Fibroblast of pulmonary artery (primary cell): ENCODE measurements around the gene DUT.
A peak's percentile ranks its signal among the peaks of the same experiment; 100 is the strongest.

Experiments used
- DNase-seq: peaks from one replicate; pipeline ENCODE4 v3.0.0-alpha.2; 2010; ENCODE audit warnings: low read depth
- H3K4me3 ChIP-seq: replicated peaks from 2 replicates; pipeline ENCODE4 v1.5.1; 2011; ENCODE audit warnings: low read depth, mild to moderate bottlenecking, control low read depth, low read length, moderate library complexity
- TF ChIP-seq, protein P1 (sequence below): IDR thresholded peaks from 2 replicates; pipeline ENCODE4 v1.5.1; 2011; ENCODE audit warnings: mild to moderate bottlenecking, control low read depth, low read length, inconsistent platforms; ENCODE audit errors: missing control alignments

Gene DUT

DNA sequence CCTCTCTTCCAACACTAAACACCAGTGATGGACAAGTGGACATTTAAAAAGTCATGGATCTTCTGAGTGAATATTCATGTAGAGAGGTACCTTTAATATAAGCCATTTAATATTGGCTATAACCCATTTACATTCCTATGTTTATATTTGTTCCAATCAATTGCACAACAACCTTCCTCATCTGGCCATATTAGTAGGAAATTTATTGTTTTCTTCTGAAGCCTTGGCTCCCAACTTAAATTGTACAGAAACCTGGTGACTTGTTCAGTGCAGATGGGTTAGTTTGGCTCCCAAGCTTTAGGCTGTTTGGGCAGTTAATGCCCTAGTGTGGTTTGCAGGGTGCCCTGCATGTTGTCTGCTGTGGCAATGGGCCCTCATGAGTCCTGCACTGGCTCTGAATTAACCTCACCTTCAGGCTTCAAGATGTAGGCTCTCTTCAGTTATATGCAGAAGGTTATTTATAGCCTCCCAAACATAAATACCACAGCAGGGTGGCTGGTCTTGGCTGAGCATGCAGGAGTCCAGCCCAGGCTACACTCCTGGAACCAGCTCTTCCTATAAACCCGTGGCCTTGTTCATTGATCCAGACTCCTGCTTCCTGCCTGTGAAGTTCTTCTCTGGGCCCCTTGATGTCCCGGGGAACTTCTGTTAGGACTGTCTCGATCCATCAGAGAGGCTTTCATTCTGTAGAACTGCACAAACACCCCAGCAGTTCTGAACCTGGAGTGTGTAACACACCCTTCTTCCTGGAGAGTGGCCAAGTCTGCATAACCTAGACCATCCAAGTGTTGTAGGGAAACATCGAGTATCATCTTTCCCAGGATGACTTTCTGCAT is 57.0 kb downstream of the DUT start:
- no peak overlapping the region for H3K4me3 ChIP-seq
- DNase-seq, result no peak
- TF ChIP-seq, protein P1, sequence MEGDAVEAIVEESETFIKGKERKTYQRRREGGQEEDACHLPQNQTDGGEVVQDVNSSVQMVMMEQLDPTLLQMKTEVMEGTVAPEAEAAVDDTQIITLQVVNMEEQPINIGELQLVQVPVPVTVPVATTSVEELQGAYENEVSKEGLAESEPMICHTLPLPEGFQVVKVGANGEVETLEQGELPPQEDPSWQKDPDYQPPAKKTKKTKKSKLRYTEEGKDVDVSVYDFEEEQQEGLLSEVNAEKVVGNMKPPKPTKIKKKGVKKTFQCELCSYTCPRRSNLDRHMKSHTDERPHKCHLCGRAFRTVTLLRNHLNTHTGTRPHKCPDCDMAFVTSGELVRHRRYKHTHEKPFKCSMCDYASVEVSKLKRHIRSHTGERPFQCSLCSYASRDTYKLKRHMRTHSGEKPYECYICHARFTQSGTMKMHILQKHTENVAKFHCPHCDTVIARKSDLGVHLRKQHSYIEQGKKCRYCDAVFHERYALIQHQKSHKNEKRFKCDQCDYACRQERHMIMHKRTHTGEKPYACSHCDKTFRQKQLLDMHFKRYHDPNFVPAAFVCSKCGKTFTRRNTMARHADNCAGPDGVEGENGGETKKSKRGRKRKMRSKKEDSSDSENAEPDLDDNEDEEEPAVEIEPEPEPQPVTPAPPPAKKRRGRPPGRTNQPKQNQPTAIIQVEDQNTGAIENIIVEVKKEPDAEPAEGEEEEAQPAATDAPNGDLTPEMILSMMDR, result no peak

DNA sequence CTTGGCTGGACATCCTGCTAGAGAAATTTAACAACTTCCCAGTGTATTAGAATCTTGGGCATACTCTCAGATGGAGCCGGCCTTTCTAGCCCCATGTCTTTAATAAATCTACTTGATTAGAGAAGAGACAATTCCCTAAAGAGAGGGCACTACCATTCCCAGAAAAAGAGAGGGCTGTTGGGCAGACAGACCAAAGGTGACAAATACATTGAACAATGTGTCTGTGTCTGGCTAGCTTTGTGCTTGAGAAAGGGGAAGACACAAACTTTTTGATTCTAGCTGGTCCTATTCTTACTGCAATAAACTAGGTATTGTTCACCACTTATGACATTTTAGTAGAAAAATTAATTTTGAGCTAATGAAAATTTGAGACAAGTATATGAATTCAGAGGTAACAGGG is 57.7 kb downstream of the DUT start:
- DNase-seq, result no peak
- TF ChIP-seq, protein P1, result no peak
- H3K4me3 ChIP-seq, result no peak overlapping the region

DNA sequence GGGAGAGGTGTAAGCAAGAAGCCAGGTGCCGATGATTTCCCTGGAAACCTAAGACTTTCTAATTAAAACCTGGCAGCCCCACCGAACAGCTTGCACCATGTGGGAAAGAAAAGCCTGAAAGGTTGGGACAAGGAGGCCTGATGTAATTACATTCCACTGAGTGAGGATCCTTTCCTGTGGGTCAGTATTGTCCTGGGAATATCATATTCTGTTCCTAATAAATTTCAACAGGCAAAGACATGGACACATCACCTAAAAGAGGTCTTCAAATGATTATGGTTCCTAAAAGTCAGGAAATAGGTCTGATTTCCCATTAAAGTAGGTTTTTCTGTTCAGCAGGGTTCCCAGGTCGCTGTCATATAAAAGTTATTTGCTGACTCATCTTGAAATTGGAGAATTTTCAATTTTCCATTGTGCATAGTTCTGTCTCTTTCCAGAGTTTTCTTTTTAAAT is 58.5 kb downstream of the DUT start:
- DNase-seq, result peak; percentile 67
- TF ChIP-seq, protein P1, result no peak
- no peak overlapping the region for H3K4me3 ChIP-seq

DNA sequence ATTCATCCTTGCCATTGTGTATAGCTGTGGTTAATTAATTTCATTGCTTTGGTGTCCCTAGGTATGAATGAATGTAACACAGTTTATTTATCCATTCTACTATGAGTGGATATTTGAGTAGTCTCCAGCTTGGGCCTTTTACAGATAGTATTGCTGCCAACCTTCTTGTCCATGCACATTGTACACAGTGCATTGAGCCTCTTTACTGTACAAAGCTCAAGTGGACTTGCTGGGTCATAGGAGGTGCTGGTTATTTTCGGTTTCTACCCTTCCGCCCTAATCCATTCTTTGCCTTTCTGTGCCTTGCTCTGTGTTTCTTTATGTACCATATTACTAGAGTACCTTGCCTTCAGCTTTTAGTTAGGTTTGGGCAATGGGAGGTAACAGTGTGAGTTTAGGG is 60.7 kb downstream of the DUT start:
- no peak overlapping the region for H3K4me3 ChIP-seq
- DNase-seq, result no peak
- TF ChIP-seq, protein P1, result no peak

DNA sequence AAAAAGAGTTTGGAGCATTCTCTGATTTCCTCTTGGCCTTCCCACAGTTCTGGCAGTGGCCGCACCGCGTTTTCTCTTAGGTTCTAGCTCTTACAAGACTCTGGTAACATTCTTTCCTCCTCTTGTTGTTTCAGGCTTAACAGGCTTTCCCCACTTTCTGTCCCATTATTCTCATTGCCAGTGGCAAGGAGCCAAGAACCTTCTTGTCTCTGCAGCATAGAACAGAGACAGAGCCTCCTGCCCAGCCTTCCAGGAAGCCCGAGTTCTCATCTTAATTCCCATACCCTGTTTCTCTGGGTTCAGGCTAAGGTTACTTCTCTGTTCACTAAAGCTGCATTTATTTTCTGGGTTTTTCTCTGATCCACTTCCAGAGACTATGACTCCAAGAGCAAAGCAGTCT is 61.1 kb downstream of the DUT start:
- TF ChIP-seq, protein P1, result no peak
- H3K4me3 ChIP-seq, result no peak overlapping the region
- DNase-seq, result peak; percentile 85
